Esophagus squamous epithelium (tissue), 4 donors: Measurements from ENCODE around the gene ZNF32.
A peak's percentile ranks its signal among the peaks of the same experiment; 100 is the strongest.

Experiments used
- CTCF ChIP-seq, 6 experiments: fragments of 450-650 bp in 4 of 6; fragments of 200-600 bp in 2 of 6; sonication (generic) in 2 of 6; IDR thresholded peaks; one replicate each; pipeline ENCODE4 v1.5.1; 2016 to 2019; ENCODE audit warnings: antibody characterized with exemption in 6 of 6, mild to moderate bottlenecking in 4 of 6, moderate library complexity in 4 of 6
- POLR2A ChIP-seq, 4 donors: fragments of 450-650 bp; IDR thresholded peaks; one replicate each; pipeline ENCODE4 v1.6.1; 2017; ENCODE audit warnings: antibody characterized with exemption in 4 of 4, mild to moderate bottlenecking in 4 of 4, moderate library complexity in 3 of 4

GRCh38 chr10:43648398-43649184 is at the start of gene ZNF32:
- TF ChIP-seq POLR2A (IDR thresholded peaks at IDR 0.05) (peak in 2 of 4 donors; percentile 32 to 50), CTCF (IDR thresholded peaks at IDR 0.05) (peak in 1 of 6 experiments; percentile 11)
